Neural cell (in vitro differentiated cells): ENCODE results near the gene HELLS. TPM values are rescaled to one million over a fixed set of nuclear protein-coding genes. Genes with fewer than 3 reads are reported as not detected.

Experiments
- H2AFZ ChIP-seq: fragments of 200-600, 300-800 bp; sonication (generic), shearing (Covaris generic); 2 replicates; pipeline ENCODE4 v1.6.0; 2014; ENCODE audit warnings: low read depth, mild to moderate bottlenecking, antibody characterized with exemption, low read length, moderate library complexity
- H3F3A ChIP-seq: fragments of 200-600 bp; shearing (Covaris generic); 2 replicates; pipeline ENCODE4 v1.6.1; 2016; ENCODE audit warnings: mild to moderate bottlenecking, moderate library complexity, mixed read lengths, antibody characterized with exemption, low read length; ENCODE audit not compliant: insufficient read depth, poor library complexity, severe bottlenecking
- H3K27ac ChIP-seq: fragments of 200-600, 300-800 bp; sonication (generic), shearing (Covaris generic); 2 replicates; pipeline ENCODE4 v1.5.1; 2014; ENCODE audit warnings: mild to moderate bottlenecking, low read length, moderate library complexity
- H3K27me3 ChIP-seq: fragments of 300-800, 200-600 bp; sonication (generic), shearing (Covaris generic); 2 replicates; pipeline ENCODE4 v1.6.0; 2014; ENCODE audit warnings: mild to moderate bottlenecking, low read depth, low read length, moderate library complexity; ENCODE audit not compliant: insufficient read depth
- H3K36me3 ChIP-seq: fragments of 300-800, 200-600 bp; sonication (generic), shearing (Covaris generic); 2 replicates; pipeline ENCODE4 v1.5.1; 2014; ENCODE audit warnings: mild to moderate bottlenecking, antibody characterized with exemption, low read length, moderate library complexity; ENCODE audit not compliant: insufficient read depth
- H3K4me2 ChIP-seq: fragments of 300-800, 200-600 bp; sonication (generic), shearing (Covaris generic); 2 replicates; pipeline ENCODE4 v1.6.0; 2014; ENCODE audit warnings: mild to moderate bottlenecking, low read length
- H3K4me3 ChIP-seq: fragments of 300-800, 200-600 bp; sonication (generic), shearing (Covaris generic); 2 replicates; pipeline ENCODE4 v1.5.1; 2014; ENCODE audit warnings: mild to moderate bottlenecking, low read length, moderate library complexity
- H3K79me2 ChIP-seq: fragments of 200-600 bp; shearing (Covaris generic); replicated peaks from 2 replicates; pipeline ENCODE4 v1.6.0; 2014; ENCODE audit warnings: mild to moderate bottlenecking, low read length, moderate library complexity; ENCODE audit not compliant: insufficient read depth
- H3K9ac ChIP-seq: fragments of 300-800, 200-600 bp; sonication (generic), shearing (Covaris generic); 2 replicates; pipeline ENCODE4 v1.6.1; 2016; ENCODE audit warnings: mild to moderate bottlenecking, low read length, mixed read lengths
- H3K9me2 ChIP-seq: fragments of 200-600 bp; shearing (Covaris generic); 2 replicates; pipeline ENCODE4 v1.6.1; 2016; ENCODE audit warnings: mild to moderate bottlenecking, low read length, mixed read lengths; ENCODE audit not compliant: insufficient read depth
- H3K9me3 ChIP-seq: fragments of 200-600, 300-800 bp; sonication (generic), shearing (Covaris generic); 2 replicates; pipeline ENCODE4 v1.6.1; 2016; ENCODE audit warnings: mild to moderate bottlenecking, mixed run types, low read length, moderate library complexity, mixed read lengths
- H4K20me1 ChIP-seq: fragments of 200-600 bp; shearing (Covaris generic); 2 replicates; pipeline ENCODE4 v1.6.1; 2016; ENCODE audit warnings: mild to moderate bottlenecking, mixed run types; ENCODE audit not compliant: insufficient read depth
- CTCF ChIP-seq: fragments of 450-650 bp; IDR thresholded peaks from 2 replicates; pipeline ENCODE4 v1.5.1; 2014; ENCODE audit warnings: antibody characterized with exemption, mild to moderate bottlenecking, moderate library complexity; ENCODE audit not compliant: poor library complexity, severe bottlenecking
- EP300 ChIP-seq: fragments of 450-650 bp; conservative IDR thresholded peaks from 2 replicates; pipeline ENCODE4 v1.6.1; 2014; ENCODE audit warnings: antibody characterized with exemption, mild to moderate bottlenecking, moderate library complexity; ENCODE audit not compliant: poor library complexity, severe bottlenecking
- EZH2 ChIP-seq: fragments of 200-600, 300-800 bp; shearing (Covaris generic), sonication (generic); IDR thresholded peaks from 2 replicates; pipeline ENCODE4 v1.6.1; 2014; ENCODE audit warnings: antibody characterized with exemption, low read length, borderline replicate concordance, mild to moderate bottlenecking; ENCODE audit not compliant: insufficient read depth, poor library complexity, severe bottlenecking
- MXI1 ChIP-seq: fragments of 450-650 bp; conservative IDR thresholded peaks from 2 replicates; pipeline ENCODE4 v1.6.1; 2014; ENCODE audit warnings: antibody characterized with exemption, mild to moderate bottlenecking; ENCODE audit not compliant: poor library complexity, severe bottlenecking
- POLR2AphosphoS5 ChIP-seq: IDR thresholded peaks from 2 replicates; pipeline ENCODE4 v1.6.1; 2012
- RAD21 ChIP-seq: fragments of 450-650 bp; conservative IDR thresholded peaks from 2 replicates; pipeline ENCODE4 v1.6.1; 2014; ENCODE audit warnings: antibody characterized with exemption, mild to moderate bottlenecking, moderate library complexity
- SMC3 ChIP-seq: fragments of 450-650 bp; conservative IDR thresholded peaks from 2 replicates; pipeline ENCODE4 v1.6.1; 2014; ENCODE audit warnings: antibody characterized with exemption, mild to moderate bottlenecking, moderate library complexity; ENCODE audit not compliant: poor library complexity
- TAF1 ChIP-seq: IDR thresholded peaks from 2 replicates; pipeline ENCODE4 v1.6.1; 2012; ENCODE audit warnings: low read depth
- polyA plus RNA-seq: library from polyadenylated mRNA; depleted of rRNA; stranded (reverse); fragments of >200 nt; gene quantifications from 2 replicates; pipeline ENCODE4 v1.2.3, GENCODE V29; 2014
- TF ChIP-seq, protein P1 (sequence below): IDR thresholded peaks from 2 replicates; pipeline ENCODE4 v1.6.1; 2012; ENCODE audit warnings: borderline replicate concordance

HELLS gene
- polyA plus RNA-seq, 1 donor from 2014 or later: 12.3 TPM

DNA sequence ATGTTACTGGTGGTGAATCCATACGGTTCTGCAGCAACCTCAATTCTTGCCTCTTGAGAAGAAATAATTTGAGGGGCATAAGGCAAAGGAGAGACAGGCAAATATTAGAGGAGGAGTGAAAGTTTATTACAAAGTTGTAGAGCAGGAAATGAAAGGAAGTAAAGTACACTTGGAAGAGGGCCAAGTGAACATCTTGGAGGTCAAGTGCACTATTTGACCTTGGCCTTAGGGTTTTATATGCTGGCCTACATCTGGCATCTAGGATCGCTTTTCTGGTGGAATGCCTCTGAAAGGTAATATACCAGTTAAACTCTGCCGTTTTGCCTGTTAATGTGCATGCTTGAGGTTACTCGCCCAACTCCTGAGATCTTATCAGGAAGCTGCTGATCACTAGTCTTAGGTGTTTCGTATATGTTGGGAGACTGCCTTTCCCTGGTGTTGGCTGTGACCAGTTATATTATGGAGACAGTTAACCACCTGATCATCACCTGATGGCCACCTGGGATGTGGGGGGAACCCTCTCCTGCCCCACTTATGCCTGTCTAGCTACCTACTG lies 71.9 kb downstream of the HELLS start:
- Histone ChIP-seq H3K9me2 (no peaks in the 10 kb centered on the region), H3K36me3 (no peaks in the 10 kb centered on the region), H3K27me3 (no peaks in the 10 kb centered on the region), H3K9ac (no peak overlapping the region), H3K27ac (no peak overlapping the region), H2AFZ (no peak overlapping the region), H3K4me3 (no peak overlapping the region), H4K20me1 (no peaks in the 10 kb centered on the region), H3F3A (no peaks in the 10 kb centered on the region), H3K79me2 (no peaks in the 10 kb centered on the region), H3K4me2 (no peak overlapping the region), H3K9me3 (no peaks in the 10 kb centered on the region)
- TF ChIP-seq POLR2AphosphoS5 (no peak), EZH2 (no peak), SMC3 (no peak), TAF1 (no peak), CTCF (no peak), MXI1 (no peak), EP300 (no peak), RAD21 (no peak)
- TF ChIP-seq, protein P1, sequence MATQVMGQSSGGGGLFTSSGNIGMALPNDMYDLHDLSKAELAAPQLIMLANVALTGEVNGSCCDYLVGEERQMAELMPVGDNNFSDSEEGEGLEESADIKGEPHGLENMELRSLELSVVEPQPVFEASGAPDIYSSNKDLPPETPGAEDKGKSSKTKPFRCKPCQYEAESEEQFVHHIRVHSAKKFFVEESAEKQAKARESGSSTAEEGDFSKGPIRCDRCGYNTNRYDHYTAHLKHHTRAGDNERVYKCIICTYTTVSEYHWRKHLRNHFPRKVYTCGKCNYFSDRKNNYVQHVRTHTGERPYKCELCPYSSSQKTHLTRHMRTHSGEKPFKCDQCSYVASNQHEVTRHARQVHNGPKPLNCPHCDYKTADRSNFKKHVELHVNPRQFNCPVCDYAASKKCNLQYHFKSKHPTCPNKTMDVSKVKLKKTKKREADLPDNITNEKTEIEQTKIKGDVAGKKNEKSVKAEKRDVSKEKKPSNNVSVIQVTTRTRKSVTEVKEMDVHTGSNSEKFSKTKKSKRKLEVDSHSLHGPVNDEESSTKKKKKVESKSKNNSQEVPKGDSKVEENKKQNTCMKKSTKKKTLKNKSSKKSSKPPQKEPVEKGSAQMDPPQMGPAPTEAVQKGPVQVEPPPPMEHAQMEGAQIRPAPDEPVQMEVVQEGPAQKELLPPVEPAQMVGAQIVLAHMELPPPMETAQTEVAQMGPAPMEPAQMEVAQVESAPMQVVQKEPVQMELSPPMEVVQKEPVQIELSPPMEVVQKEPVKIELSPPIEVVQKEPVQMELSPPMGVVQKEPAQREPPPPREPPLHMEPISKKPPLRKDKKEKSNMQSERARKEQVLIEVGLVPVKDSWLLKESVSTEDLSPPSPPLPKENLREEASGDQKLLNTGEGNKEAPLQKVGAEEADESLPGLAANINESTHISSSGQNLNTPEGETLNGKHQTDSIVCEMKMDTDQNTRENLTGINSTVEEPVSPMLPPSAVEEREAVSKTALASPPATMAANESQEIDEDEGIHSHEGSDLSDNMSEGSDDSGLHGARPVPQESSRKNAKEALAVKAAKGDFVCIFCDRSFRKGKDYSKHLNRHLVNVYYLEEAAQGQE: no peak

DNA sequence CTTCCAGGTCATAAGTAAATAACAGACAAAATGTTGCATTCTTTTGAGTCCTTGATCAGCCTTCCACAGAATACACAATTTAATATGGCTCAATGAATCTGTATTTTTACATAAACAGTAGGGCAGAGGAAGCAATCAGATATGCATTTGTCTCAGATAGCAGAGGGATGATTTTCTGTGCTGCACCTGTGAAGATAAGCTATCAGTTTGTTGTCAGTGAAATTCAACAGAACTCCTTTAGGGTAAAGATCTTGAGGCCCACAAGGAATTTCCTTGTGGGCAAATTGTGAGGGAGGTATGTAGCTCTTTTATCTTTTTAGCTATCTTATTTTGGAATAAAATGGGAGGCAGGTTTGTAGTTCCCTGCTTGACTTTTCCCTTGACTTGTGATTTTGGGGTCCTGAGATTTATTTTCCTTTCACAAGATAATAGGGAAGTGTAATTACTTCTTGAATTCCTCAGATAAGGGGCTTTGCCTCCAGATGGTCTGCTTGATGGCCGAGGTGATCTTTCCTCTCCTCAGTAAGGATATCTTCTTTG lies 77.1 kb downstream of the HELLS start:
- no peak overlapping the region for H3K4me3 ChIP-seq
- H3K27ac ChIP-seq: no peak overlapping the region
- H2AFZ ChIP-seq: no peak overlapping the region
- no peaks in the 10 kb centered on the region for H3K9me2 ChIP-seq
- H3K79me2 ChIP-seq: no peaks in the 10 kb centered on the region
- H3K4me2 ChIP-seq: no peak overlapping the region
- no peaks in the 10 kb centered on the region for H3F3A ChIP-seq
- no peaks in the 10 kb centered on the region for H3K36me3 ChIP-seq
- no peaks in the 10 kb centered on the region for H3K9me3 ChIP-seq
- TF ChIP-seq POLR2AphosphoS5 (no peak), MXI1 (no peak), RAD21 (no peak), TAF1 (no peak), EZH2 (no peak), EP300 (no peak), CTCF (no peak), SMC3 (no peak)
- TF ChIP-seq, protein P1: no peak
- no peaks in the 10 kb centered on the region for H3K27me3 ChIP-seq
- H4K20me1 ChIP-seq: no peaks in the 10 kb centered on the region
- no peak overlapping the region for H3K9ac ChIP-seq
